Stimulated activated CD8-positive, alpha-beta memory T cell treated with anti-CD3 and anti-CD28 coated beads, Interleukin-12 subunit alpha, Interleukin-12 subunit beta, amount 100 ng/mL, for 1 hour (primary cell): Measurements from ENCODE around the gene KRTAP19-2.
"Not testable (repeated sequence)": the region's sequence is repeated elsewhere in the genome, so short reads cannot be mapped to it uniquely, and the experiment has no call there.

Experiments
- DNase-seq: peaks from one replicate; pipeline ENCODE4 v3.0.0-alpha.2; 2020; ENCODE audit warnings: low read depth

KRTAP19-2 gene, protein sequence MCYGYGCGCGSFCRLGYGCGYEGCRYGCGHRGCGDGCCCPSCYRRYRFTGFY

DNA sequence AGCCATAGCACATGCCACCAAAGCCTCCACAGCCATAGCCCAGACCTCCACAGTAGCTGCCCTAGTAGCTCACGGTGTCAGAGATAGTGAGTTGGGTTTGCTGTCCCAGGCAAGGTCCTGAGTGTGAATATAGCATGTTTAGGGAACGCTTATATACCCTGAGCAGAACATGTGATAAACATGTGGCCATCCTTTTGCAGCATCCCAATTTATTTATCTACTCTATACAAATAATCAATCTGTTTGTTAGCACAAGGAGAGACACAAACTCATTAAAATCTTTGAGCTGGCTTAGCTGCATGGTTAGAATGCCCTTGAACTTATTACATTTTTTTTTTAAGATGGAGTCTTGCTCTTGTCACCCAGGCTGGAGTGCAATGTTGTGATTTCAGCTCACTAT lies at the start of gene KRTAP19-2:
TSS of gene KRTAP19-2 (minus strand) at position 101 of the 400 bp plus-strand sequence. CDS start at position 13, 88 bp downstream.
- no peak for DNase-seq

DNA sequence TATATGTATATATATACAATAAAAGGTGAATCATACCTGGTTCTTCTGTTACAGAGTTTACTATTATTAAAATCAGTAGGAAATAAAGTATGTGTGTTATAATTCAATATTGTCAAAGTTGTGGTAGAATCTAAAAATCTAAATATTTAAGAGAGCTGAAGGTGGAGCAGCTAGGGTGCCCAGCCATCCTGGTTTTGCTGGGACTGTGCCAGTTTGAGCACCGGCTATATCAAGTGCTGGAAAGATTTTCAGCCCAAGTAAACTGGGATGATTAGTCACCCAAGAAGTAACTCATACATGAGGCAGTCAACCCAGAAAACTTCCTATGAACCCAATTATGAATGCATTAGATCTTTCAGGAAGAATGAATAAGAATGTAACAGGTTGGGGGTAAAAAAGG lies 31.6 kb upstream of the KRTAP19-2 start:
- no peak for DNase-seq

GRCh38 chr21:30515681-30516080 lies 28.4 kb upstream of the KRTAP19-2 start:
- no peak for DNase-seq

GRCh38 chr21:30505621-30506205 lies 18.5 kb upstream of the KRTAP19-2 start:
- not testable (repeated sequence) for DNase-seq

DNA sequence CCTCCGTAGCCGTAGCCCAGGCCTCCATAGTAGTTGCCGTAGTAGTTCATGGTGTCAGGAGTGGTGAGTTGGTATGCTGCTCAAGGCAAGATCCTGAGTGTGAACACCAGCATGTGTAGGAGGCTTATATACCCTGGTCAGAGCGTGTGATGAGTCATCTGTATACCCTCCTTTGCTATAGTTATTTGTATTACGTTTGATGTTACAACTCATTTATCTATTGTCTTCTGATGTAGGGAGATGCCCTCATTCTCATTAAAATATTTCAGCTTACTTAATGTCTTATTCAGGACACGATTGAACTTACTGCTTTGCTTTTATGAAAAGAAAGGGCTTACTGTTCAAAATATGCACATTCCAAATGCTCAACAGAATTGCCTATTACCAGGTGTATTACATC lies 14.8 kb upstream of the KRTAP19-2 start, which contains the start of gene KRTAP19-5:
TSS of gene KRTAP19-5 (minus strand) at position 101 of the 400 bp plus-strand sequence. CDS start at position 50, 51 bp downstream.
- DNase-seq = no peak

GRCh38 chr21:30497065-30497464 lies 9.8 kb upstream of the KRTAP19-2 start, which contains the start of gene KRTAP19-4:
Gene KRTAP19-4, minus strand, starts transcription at chr21:30497165. Its CDS starts 55 bp downstream, at chr21:30497110.
- DNase-seq = no peak

DNA sequence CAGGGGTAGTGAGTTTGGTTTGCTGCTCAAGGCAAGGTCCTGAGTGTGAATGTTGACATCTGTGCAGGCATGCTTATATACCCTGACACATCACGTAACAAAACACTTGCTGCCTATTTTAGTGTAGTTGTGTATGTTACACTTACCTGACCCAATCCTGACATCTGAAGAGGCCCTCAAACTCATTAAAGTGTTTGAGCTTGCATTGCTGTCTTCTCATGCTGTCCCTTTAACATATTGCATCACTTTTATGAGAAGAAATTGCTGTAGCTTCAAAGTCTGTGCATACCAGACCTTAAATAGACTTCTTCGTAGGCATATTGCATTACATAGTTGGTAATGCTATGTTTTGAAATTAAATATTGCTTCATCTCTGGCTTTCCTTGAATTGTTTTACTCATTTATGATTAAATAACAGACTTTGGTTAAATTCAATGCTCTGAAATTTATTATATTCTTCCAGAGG lies 4.8 kb upstream of the KRTAP19-2 start, which contains the start of gene KRTAP19-3:
TSS of gene KRTAP19-3 (minus strand) at position 51 of the 466 bp plus-strand sequence. CDS start 56 bp downstream, outside the sequence.
- no peak for DNase-seq

DNA sequence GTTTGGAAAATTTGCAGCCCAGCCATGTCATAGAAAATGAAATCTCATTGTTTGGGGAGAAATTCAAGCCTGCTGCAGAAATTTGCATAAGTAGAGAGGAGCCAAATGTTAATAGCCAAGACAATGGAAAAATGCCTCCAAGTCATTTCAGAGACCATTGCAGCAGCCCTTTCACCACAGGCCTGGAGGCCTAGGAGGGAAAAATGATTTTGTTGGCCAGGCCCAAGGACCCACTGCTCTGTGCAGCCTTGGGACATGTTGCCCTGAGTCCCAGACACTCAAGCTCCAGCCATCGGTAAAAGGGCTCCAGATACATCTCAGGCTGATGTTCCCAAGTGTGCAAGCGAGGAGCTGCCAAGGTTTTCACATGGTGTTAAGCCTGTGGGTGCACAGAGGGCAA lies 1.1 kb downstream of the KRTAP19-2 start:
- DNase-seq = no peak

DNA sequence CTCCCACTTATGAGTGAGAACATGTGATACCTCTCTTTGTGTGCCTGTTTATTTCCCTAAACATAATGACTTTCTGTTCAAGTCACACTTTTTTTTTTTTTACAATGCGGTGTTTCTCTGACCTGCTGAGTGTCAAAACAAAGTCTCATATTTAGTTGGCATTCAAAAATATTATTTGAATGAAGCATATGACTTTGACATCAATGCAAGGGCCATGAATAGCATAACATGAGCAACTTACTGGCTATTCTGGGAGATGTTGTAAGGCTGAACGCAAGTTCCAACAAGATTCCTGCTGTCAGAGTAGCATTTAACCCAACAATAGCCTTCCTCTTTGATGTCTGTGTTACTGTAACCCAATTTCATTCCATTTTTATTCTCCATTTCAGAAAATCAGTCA lies 5.1 kb downstream of the KRTAP19-2 start:
- DNase-seq = no peak

DNA sequence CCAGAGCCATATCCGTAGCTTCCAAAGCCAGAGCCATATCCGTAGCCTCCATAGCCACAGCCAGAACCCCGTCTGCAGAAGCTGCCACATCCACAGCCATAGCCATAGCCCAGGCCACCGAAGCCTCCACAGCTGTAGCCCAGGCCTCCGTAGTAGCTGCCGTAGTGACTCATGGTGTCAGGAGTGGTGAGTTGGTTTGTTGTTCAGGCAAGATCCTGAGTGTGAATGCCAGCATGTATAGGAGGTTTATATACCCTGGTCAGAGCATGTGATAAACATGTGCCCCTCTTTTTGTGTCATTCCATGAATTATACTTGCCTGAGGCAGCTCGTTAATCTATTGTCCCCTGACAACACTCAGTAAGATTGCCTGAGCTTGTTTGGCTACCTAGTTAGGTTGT lies 7.1 kb downstream of the KRTAP19-2 start, which contains the start of gene KRTAP19-1:
TSS of gene KRTAP19-1 (minus strand) at position 223 of the 400 bp plus-strand sequence. CDS start at position 173, 50 bp downstream.
- no peak for DNase-seq

DNA sequence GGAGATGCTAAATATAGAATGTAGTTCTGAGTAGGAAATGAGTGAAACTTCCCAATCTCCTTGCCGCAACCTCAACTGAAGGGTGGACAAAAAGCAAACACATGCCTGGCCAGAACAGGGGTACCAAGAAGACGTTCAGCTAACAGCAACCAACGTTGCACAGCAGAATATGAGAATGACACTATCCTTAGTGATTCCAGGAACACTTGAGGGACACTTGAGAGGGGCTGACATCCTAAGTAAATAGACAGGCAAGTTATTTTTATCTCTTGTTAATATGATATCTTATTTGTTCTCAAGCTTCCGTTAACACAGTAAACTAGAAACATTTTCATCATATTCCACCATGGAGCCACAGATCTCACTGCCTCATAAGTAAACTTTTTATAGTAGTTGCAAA lies 8.0 kb downstream of the KRTAP19-2 start:
- no peak for DNase-seq

GRCh38 chr21:30478004-30478403 lies 9.2 kb downstream of the KRTAP19-2 start:
- no peak for DNase-seq

DNA sequence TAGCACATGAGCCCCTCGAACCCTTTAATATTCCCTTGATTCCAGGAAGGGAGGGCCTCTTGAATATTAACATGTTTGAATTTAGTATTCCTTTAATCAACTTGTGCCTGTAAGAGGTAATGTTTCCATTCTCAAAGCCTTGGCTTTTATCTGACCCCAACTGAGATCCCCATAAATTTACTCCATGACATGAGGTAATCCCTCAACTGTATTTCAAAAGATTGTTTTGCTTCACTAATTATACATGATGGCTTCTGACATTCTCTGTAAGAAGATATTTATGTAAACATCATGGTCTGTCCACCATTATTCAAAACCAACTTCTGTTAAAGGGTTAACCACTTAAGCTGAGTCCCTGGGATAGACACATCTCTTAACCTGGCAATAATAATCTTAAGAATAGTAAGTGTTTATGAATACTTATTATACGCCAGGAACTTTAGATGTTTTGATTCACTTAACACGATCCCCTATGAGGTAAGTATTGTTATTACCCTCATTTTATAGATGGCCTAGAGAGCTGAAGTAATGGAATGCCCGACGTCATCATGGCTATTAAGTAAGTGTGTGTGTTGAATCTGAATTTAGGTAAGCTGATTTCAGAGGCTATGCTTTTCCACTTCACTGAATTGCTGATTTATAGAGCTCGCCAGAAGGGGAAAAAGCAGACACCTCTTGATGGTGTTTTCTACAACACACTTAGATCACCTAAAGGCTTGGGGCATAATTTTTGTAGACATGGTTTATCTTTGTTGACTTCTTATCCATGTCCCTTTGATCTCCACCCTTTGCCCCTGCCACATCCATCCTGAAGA lies 18.1 kb downstream of the KRTAP19-2 start:
- no peak for DNase-seq

GRCh38 chr21:30463713-30464112 lies 23.5 kb downstream of the KRTAP19-2 start:
- DNase-seq = no peak

DNA sequence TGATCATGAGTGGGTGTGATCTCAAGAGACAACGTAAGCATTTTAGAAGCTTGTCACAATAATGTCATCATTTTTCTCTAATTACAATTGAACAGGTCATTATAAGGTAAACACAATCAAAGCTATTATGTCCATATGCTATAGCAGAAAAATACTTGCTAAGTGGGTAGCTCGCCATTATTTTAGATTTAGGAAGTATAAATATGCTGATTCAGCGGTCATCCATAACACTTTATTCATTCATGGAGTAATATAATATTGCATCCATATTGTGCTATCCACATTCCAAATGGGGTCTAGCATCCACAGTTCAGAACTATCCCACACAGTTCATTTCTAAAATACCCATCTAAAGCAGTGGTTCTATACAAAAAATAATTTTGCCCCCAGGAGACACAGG lies 38.7 kb downstream of the KRTAP19-2 start:
- no peak for DNase-seq

- DNase-seq = no peak
Observed at GRCh38 chr21:30447056-30447455, 40.2 kb downstream of the KRTAP19-2 start.

DNA sequence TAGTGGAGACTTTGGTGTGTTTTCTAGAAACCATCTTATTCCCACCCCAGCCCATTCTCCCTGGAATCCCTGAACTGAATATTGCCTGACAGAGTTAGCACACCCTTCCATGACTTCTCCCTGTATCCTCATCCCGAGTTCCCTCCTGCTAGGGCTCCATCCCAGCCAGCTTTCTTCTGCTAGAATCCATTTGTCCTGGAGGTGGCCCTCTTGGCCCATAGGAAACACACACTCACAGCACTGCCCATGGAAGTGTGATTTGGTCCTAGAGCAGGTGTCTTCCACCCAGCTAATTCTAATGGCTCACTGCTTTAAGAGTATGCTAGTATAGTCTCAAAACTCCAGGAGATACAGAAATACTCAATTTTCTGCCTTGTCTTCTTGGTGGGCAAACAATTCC lies 43.0 kb downstream of the KRTAP19-2 start:
- no peak for DNase-seq

- no peak for DNase-seq
Observed at GRCh38 chr21:30443226-30443625, 44.0 kb downstream of the KRTAP19-2 start.

DNA sequence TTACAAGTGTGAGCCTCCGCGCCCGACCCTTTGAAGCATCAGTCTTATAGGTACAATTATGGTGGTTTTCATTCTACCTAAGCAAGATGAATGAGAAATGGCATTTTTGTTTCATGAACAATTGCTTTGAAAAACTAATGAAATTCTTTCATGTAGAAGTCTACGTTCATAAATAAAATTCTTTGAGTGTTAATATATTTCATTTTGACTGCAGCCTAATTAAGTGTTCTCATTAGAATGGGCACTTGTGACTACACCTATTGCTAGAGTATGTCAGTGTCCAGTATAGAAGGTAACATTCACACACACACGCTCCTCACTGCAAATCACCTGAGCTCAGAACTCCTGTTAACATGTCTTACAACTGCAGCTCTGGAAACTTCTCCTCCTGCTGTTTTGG lies 47.3 kb downstream of the KRTAP19-2 start, which contains the start of gene KRTAP15-1:
TSS of gene KRTAP15-1 (plus strand) at position 301 of the 400 bp plus-strand sequence. CDS start at position 354, 53 bp downstream.
- no peak for DNase-seq
